ENCODE data around the gene MED16.
"Not testable (repeated sequence)": the region's sequence is repeated elsewhere in the genome, so short reads cannot be mapped to it uniquely, and the experiment has no call there.

MED16 gene

GRCh38 chr19:824885-825284 lies 68.1 kb downstream of the MED16 start:
- Histone ChIP-seq H3K36me3 (no peaks in the 10 kb centered on the region), H3K9me3 (ENCODE audit: severe bottlenecking) (no peaks in the 10 kb centered on the region), H3K27ac (no peak overlapping the region), H3K4me3 (ENCODE audit: low read depth, low read length) (no peak overlapping the region), H3K27me3 (ENCODE audit: insufficient read depth, low read depth, severe bottlenecking) (no peaks in the 10 kb centered on the region)
- no peak for DNase-seq
- TF ChIP-seq CTCF (IDR thresholded peaks at IDR 0.05; ENCODE audit: low read depth, low read length): no peak

- Histone ChIP-seq H3K36me3 (no peaks in the 10 kb centered on the region; the same call in 1 of the 2 replicates), H3K27me3 (ENCODE audit: insufficient read depth, low read depth, severe bottlenecking) (no peaks in the 10 kb centered on the region), H3K9me3 (ENCODE audit: severe bottlenecking) (no peaks in the 10 kb centered on the region), H3K4me3 (ENCODE audit: low read depth, low read length) (no peak overlapping the region), H3K27ac (peak overlapping the region; percentile 55)
- DNase-seq: peak; percentile 58
- no peak for TF ChIP-seq CTCF (IDR thresholded peaks at IDR 0.05; ENCODE audit: low read depth, low read length)
Observed at GRCh38 chr19:823565-824121, 69.3 kb downstream of the MED16 start.

GRCh38 chr19:821825-822503 lies 71.0 kb downstream of the MED16 start, which contains the start of gene PLPPR3:
TSS of gene PLPPR3 (minus strand) at chr19:821955. CDS start at chr19:821559, 396 bp downstream.
- no peaks in the 10 kb centered on the region for H3K27me3 ChIP-seq (ENCODE audit: insufficient read depth, low read depth, severe bottlenecking)
- H3K9me3 ChIP-seq (ENCODE audit: severe bottlenecking): no peaks in the 10 kb centered on the region
- no peak for TF ChIP-seq CTCF (IDR thresholded peaks at IDR 0.05; ENCODE audit: low read depth, low read length)
- peaks cover 4% of the 10 kb centered on the region for H3K36me3 ChIP-seq
- DNase-seq: no peak
- H3K27ac ChIP-seq: peak within 1 kb of the TSS; percentile 58
- H3K4me3 ChIP-seq (ENCODE audit: low read depth, low read length): peak within 1 kb of the TSS; percentile 68

- TF ChIP-seq CTCF (IDR thresholded peaks at IDR 0.05; ENCODE audit: low read depth, low read length): no peak
- H3K36me3 ChIP-seq: peaks cover 4% of the 10 kb centered on the region
- DNase-seq: peak; percentile 44
- no peaks in the 10 kb centered on the region for H3K9me3 ChIP-seq (ENCODE audit: severe bottlenecking)
- H3K27ac ChIP-seq: peak overlapping the region; percentile 44
- H3K27me3 ChIP-seq (ENCODE audit: insufficient read depth, low read depth, severe bottlenecking): no peaks in the 10 kb centered on the region
- peak overlapping the region; percentile 68 for H3K4me3 ChIP-seq (ENCODE audit: low read depth, low read length)
Observed at GRCh38 chr19:821231-821824, 71.7 kb downstream of the MED16 start.

GRCh38 chr19:820212-820611 lies 72.8 kb downstream of the MED16 start:
- not testable (repeated sequence) for DNase-seq; H3K27me3 ChIP-seq (ENCODE audit: insufficient read depth, low read depth, severe bottlenecking); H3K36me3 ChIP-seq; H3K27ac ChIP-seq; H3K9me3 ChIP-seq (ENCODE audit: severe bottlenecking); H3K4me3 ChIP-seq (ENCODE audit: low read depth, low read length)

All from WERI-Rb-1 (cell line).